GM10266 (cell line): ENCODE results near the gene VPS52.
A peak's percentile ranks its signal among the peaks of the same experiment; 100 is the strongest.

ENCODE experiments used
- DNase-seq: peaks from one replicate; pipeline ENCODE4 v3.0.0; 2012; ENCODE audit errors: extremely low spot score
- TF ChIP-seq, protein P1 (sequence below): IDR thresholded peaks from 2 replicates; pipeline ENCODE4 v1.5.1; 2012; ENCODE audit warnings: mild to moderate bottlenecking, low read depth; ENCODE audit not compliant: control insufficient read depth, insufficient read depth; ENCODE audit errors: missing control alignments

The VPS52 gene

DNA sequence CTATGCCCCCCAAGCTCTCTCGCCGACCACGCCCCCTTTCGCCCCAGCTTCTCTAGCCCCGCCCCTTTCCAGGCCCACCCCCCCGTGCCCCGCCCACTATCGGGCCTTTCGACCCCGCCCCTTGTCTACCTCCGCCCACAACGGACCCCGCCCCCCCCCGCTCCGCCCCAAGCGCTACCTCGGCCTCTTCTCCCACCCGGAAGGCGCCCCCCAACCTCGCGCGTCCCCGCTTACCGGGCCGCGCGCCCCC is 45.7 kb upstream of the VPS52 start:
- TF ChIP-seq, protein P1, sequence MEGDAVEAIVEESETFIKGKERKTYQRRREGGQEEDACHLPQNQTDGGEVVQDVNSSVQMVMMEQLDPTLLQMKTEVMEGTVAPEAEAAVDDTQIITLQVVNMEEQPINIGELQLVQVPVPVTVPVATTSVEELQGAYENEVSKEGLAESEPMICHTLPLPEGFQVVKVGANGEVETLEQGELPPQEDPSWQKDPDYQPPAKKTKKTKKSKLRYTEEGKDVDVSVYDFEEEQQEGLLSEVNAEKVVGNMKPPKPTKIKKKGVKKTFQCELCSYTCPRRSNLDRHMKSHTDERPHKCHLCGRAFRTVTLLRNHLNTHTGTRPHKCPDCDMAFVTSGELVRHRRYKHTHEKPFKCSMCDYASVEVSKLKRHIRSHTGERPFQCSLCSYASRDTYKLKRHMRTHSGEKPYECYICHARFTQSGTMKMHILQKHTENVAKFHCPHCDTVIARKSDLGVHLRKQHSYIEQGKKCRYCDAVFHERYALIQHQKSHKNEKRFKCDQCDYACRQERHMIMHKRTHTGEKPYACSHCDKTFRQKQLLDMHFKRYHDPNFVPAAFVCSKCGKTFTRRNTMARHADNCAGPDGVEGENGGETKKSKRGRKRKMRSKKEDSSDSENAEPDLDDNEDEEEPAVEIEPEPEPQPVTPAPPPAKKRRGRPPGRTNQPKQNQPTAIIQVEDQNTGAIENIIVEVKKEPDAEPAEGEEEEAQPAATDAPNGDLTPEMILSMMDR: no peak
- no peak for DNase-seq

DNA sequence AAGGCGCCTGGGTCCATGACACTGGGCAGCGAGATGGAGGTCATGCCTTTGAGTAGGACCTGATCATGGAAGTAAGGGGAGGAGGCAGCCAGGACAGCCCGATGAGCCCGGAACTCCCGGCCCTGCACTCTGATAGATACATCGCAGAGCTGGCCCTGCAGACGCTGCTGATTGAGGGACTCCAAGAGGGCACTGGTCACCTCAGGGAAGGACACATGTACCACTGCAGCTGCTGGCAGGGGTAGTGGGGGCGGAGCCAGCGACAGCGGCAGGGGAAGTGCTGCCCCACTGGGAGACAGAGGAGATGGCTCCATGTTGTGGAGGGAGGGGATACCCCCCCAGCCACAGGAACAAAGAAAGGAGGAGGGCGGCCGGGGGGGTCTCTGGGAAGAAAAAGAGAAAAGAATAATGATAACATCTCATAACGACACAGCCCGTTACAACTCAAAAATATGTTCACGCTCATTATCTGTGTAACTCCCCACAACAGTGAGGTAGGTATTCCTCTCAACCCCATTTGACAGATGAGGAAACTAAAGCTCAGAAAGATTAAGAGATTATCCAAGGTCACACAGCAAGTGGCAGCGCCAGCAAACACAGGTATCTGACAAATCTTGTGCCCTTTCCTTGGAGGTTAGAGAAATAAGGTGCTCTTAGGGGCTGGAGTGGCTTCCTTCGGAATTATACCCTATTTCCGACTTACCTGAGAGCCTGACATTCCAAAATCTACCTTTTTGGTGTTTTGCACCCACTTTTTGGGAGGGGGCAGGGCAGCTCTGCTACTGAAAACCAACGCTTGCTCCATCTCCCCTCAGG is 45.1 kb upstream of the VPS52 start:
- DNase-seq: no peak
- TF ChIP-seq, protein P1: no peak

DNA sequence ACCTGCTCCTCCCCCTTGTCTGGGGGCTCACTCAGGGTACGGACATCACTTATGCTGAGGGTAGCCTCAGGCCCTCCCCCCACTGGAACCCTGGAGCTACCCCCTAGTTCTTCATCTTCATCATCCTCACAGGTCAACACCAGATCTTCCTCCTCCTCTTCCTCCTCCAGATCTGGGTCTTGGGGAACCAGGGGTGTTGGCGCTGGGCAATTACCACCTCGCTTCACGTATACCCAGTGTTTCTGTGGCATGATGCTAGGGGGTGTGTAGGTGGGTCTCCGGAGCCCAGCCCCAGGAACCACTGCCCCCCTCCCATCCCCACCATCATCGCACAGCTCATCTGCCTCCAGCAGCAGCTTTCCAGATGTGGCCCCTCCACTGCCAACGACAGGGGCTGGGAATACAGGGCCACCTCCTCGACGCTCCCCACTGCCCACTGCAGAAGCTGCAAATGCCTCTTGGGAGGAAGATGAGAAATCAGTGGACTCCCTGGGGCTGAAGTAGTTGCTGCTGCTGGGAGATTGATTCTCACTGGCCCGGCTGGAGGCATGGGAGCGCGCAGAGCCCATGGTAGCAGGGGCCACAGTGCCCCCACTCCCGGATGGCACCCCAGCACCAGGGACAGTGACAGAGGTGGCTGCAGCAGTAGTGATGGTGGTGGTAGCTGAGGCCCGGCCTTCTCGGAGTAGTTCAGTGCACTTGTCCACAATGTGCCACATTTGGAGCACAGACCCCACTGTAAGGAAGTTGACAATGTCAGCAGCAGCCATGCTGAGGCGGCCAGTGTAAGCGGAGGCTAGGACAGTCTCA is 44.3 kb upstream of the VPS52 start:
- TF ChIP-seq, protein P1: no peak
- DNase-seq: no peak

DNA sequence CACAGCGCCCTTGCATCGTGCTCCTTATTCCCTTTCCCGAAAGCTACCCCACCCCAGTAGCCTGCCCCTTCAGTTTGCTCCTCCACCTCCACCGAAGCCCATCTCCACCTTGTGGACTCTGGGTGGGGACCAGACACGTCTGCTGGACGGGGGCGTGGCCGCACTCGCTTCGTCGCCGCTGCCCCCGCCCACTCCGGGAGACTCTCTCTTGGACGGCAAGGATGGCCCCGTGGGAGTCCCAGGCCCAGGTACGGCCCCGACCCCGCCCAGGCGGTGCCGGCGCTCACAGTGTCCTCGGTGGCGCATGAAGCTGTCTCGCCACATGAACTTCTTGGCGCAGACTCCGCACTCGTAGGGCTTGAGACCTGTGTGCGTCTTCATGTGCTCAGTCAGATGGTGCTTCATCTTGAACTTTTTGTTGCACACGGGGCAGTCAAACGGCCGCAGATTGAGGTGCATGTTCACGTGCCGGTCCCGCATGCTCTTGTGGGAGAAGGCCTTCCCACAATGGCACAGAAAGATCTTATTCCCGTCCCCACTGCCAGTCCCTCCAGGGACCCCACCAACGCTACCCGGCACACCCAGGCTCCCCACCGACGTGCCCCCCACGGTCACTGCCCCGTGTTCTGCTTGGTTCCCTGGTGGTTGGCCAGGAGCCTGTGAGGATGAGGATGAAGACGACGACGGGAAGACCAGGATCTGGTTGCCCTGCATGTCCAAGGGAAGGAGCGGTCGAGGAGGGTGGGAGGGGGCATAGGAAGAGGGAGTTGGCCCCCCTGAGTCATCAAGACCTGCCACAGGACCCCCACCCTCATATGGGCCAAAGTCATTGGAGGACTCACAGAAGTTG is 43.5 kb upstream of the VPS52 start:
- DNase-seq: no peak
- TF ChIP-seq, protein P1: no peak

DNA sequence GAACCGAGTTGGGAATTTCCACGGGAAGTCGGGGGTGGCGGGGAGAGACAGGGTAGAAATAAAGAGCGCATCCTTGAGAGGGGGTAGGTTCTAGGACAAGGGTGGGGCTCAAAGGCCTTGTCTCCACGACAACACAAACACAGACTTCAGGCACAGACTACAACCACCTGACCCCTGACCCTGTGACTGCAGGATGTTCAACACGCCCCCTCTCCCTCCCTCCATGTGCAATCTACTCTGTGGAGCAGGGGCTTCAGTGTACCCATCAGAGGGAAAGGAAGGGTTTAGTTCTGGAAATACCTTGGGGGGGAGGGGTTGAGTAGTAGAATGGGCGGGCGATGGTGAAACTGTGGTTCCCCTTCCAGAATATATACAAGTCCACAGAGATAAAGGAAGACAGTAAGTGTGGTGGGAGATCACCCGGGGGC is 42.9 kb upstream of the VPS52 start:
- DNase-seq: peak; percentile 77
- TF ChIP-seq, protein P1: no peak

DNA sequence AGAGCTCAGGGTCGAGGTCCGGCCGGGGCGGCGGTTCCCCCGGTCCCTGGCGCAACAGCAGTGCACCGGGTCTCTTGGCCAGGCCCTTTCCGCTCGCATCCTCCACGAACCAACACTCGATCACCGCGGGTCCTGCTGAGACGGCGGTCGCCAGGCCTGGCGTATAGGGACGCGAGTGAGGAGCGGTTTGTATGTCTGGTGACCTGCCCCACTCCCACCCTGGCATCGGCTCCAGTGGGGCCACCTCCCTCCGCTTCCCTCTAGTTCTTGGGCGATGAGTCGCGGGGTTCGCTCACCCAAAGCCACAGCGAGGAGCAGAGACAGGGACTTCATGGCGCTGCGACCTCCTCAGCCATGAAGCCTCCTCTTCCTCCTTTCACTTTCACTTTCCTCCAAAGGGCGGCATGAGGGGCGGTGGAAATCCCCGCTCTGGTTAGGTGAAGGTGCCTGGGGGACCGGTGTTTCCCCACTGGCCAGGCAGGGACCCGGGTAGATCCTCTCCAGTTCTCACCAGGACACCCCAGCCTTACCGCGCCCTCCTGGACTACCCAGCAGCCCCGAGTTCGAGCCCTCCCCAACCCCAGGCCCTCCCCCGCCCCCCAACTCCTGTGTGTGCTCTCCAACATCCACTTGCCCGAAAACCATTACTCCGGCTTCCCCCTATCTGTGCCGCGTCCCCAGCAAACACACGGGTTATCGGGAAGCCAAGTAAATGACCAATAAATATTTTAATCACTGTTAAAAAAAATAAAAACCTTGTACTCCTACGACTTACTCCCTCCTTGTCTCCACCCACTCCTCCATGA is 42.2 kb upstream of the VPS52 start, which contains the start of gene TAPBP:
Gene TAPBP, minus strand, starts transcription at position 370 of the 806 bp plus-strand sequence. Its CDS starts 37 bp downstream, at position 333.
- TF ChIP-seq, protein P1: no peak
- DNase-seq: peak; percentile 89
